ENCODE data around the gene NEK10.

Gene NEK10

DNA sequence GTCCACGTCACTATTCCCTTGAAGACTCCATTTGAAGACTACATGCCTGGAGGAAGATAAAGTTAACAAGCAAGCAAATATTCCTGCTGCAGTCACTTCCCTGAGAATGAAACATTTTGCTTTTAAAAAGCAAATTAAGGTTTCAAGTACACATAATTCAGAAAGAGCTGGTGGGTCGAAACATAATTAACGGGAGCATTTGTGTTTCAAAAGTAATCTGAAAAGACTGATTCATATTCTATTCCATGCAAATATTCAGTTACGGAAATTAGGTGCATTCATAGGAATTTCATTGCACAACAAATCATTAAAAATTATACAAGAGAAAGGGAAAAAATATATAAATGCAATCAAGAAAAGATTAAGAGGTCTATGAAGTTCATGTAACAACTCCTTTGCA, 260.9 kb downstream of the NEK10 start:
- no peak for DNase-seq (ENCODE audit: low read depth in 3 of 3)

DNA sequence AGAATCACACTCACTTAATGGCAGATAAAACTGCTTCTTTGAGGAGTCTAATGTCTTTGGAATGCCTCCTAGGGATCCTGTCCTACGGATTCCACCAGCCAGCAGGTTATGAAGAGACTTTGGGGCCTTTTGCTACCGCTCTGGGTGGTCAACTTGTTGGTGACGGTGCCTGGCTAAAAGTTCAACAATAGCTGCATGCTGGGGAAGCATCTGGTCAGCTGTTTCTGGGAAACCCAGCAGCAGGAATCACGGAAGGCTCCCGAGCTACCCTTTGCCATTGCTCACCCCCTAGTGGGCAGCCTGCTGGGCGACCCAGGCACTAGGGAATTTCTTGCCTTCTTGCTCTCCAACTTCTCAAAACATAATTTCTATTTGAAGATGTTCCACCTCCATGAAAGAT, 263.3 kb downstream of the NEK10 start:
- no peak for DNase-seq (ENCODE audit: low read depth in 3 of 3)

DNA sequence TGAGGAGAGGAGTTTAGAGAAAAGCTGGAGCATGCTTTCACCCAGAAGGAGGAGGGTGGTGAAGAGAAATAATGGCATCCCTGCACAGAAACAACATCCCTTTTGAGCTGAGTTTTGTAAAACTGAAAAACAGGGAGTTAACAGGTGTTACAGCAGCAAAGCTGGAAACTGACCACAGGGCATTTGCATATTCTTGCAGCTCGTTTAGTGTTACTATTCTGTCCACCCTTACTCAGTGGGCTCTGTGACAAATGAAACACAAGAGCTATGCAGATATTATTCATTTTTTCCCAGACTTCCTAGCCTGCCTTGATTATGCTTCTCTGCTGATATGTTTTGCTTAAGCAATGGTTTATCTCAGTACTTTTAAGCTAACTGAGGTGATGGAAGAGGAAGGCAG, 272.0 kb downstream of the NEK10 start:
- DNase-seq (ENCODE audit: low read depth in 3 of 3), result no peak

DNA sequence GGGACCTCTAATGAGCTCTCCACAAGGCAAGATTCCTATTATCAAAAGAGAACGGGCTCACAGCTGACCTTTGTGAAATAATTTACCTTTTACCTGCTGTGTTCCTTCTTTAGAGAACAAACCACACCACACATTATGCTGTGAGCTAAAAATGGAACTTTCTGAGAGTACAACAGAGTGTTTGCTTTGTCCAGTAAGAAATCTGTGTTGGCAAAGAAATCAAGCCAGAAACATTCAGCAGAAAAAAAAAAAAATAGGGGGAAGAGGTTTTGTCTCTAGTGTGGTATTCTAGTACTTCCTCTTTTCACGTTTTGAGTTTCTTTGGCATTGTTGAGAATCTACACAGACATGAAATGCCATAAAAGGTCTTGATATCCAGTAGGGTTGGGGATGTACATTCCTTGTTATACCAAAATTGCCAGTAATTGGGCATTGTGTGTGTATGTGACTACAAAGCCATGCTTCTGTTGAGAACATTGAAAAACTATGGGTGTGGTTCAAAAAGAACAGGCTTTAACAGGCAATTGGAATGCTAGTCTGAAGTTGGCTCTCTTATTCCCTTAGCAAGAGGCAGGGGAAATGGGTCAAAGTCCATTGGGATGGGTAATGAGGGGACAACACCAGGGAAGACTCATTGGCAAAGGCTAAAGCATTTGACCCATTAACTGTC, 273.5 kb downstream of the NEK10 start:
- DNase-seq (ENCODE audit: low read depth in 3 of 3), result no peak

DNA sequence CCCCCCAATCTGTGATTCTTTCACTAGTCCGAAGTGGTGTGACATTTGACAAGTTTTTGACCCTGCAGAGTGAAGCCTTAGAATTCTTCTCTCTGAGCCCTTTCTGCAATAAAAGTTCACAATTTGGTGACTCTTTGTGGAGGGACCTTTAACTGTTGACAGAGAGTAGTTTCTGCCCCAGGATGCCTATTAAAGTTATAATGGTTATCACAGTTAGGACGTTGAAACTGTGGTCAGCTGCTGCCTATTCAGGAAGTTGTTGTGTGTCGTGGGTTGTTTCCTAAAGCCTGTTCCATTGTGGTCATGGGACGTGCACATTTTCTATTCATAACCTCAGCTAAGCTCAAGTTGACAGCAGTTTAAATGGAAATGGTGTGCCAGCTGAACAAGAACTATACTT, 274.5 kb downstream of the NEK10 start:
- no peak for DNase-seq (ENCODE audit: low read depth in 3 of 3)

DNA sequence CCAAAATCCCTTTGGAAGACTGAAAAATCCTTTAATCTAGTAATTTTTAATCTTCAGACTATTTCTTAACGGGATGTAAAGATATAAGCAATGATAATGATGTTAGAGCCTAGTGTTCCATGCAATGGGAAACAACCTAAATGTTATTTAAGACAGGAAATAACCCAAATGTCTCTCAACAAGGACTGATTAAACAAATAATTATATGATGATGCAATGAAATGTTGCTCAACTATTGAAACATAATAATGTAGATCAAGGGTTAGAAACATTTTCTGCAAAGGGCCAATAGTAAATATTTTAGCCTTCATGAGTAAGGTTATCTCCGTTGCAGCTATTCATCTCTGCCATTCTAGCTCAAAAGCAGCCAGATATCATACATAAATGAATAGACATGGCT, 275.4 kb downstream of the NEK10 start:
- no peak for DNase-seq (ENCODE audit: low read depth in 3 of 3)

DNA sequence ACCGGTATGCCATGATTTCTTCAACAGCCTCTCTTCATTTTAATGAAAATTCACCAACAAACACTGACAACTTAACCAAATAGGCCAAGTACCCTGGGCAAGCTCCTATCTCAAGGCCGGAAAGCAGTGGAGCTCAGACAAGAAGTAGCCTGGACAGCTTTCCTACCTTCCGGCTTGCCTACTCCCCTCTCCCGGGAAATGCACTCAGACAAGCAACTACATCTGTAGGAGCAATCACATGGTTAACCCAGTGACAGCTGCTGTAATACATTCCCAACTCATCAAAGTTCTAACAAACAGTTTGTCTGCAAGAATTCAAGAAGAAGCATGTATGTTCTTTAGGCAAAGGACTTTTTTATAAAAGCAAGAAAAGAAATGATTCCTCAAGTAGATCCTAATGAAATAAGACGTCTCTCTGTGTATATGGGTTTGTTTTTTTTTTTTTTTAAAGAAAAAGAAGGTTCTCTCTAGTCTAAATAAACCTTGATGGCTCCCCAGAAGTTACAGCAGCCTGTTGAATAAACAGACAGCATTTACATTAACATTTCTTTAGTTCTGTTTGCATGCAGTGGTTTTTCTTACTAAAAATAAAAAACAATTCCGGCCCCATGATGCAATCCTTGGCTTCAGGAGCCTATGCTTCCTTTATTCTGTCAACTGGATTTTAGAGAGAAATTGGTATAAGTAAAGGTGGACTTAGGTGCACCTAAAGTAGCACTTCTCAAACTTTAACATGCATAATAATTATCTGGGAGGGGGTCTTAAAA, 278.7 kb downstream of the NEK10 start:
- DNase-seq (ENCODE audit: low read depth in 3 of 3), result no peak

DNA sequence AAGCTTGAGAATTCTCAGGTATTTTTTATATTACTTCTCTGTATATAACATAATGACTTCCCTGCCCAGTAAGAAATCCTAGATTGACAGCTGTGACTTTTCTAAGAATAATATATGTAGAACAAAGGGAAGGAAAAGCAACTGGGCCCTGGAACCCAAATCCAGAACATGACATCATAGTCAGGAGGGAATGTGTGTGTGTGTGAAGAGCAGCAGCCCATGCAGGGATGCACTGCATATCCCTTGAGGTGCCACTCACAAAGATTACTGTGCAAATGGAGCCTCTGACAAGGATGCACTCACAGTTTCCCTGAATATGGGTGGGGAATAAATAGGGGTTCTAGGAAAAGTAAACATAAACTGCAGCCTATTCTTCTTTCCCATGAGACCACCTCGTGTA, 279.5 kb downstream of the NEK10 start:
- no peak for DNase-seq (ENCODE audit: low read depth in 3 of 3)

DNA sequence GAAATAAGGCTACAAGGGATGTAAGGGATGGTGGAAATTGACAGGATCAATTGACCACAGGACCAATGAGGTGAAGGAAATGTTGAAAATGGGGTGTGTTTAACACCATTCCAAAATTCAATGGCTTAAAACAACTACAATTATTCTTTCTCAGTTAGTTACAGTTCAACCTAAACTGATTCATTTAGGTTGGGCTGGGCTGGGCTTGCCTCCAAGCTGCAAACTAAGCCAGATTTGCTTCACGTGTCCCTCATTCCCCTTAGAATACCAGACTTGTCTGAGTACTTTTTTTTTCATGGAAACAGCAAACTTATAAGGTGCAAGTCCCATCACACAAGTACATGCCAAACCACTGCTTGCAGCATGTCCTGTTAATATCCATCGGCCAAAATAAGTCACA, 280.1 kb downstream of the NEK10 start:
- no peak for DNase-seq (ENCODE audit: low read depth in 3 of 3)

DNA sequence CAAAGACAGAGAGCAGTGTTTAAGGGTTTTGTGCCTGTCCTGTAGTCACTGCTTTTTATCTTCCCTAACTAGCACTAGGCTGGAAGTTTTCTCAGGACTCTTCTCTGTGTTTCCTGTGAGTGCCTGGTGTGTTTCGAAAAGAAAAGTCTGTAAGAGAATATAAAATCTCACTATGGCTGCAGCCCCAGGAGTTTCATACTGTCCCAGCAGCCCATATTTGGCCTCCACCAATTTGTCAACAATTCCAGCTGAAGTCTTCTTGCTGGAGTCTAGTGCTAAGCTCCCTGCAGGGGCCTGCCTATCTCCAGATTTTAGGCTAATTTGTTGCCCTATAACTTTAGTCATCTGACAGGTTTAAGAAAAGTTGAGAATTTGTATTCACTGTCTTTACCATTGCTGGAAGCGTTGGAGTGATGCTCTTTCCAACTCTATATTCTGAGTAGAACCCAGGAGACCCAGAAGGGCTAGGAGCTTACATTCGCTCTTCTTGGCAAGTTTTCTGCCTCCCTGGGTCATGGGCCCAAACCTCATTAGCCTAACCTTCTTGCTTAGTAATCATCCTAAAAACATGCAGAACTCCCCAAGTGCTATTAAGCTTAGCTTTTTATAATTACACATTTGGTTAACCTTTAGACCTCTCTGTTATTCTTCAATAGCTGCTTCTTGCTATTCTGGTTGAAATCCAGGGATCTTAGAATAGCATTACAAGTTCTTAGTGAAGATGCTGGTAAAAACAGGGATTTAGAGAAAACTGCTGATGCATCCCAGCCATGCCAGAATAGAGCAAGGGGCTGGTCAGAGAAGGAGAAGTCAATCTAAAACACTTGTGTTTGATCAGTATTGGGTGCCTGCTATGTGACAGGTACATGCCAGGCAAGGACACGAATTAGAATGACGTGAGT, 283.1 kb downstream of the NEK10 start:
- DNase-seq (ENCODE audit: low read depth in 3 of 3), result no peak

DNA sequence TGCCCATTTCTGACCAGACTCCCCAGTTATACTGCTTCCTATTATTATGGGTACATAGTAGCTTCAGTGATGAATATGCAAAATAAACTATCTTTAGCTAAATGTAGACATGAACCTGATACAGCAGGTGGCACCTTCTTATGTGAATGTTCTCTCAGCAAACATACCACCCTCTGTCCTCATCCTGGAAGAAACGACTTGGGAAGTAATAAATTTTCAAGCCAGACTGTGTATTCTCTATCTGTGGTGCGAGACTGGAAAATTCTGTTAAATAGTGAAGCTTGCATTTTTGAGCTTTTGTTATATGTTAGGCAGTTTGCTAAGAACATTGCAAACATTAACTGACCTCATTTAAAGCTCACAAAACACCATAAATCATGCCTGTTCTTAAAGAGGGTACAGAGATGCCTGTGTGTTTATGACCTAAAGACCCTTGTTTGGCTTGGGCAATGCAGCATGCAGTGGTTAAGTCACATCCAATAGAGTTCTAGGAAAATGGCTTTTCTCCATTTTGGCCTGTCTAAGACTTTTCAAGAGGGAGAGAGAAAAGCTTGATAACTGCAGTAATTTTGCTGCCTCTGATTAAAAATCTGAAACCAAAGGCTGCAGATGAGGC, 287.1 kb downstream of the NEK10 start:
- DNase-seq (ENCODE audit: low read depth in 3 of 3), result no peak

DNA sequence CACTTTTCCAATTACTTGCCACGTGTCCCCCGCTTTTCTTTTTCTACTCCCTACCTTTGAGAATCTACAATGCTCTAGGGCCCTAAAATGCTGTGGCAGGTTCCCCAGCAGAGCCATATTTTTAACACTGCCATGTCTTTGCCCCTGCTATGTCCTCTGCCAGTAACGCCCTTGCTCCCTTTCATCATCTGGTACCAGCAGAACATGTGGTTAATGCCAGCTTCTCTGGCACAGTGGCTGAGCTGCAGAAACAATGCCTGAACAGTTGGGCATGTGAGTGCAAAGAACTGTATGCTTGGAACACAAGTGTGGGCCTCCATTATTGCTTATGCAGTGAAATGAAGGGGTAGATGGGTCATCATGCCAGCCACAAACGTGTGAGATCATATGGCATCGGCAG, 287.6 kb downstream of the NEK10 start:
- DNase-seq (ENCODE audit: low read depth in 3 of 3), result no peak

DNA sequence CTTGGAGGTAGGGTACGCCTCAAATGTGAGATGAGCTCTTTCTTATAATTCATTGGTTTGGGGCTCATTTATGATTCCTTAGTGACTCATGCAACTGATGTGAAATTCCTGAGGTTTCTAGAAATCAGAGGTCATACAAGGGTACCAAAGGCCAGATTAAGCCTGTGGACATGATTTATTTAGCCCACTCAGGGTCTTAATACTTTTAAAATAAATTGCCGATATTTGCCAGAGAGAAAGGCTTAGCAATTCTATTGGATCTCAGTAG, 289.0 kb downstream of the NEK10 start:
- DNase-seq (ENCODE audit: low read depth in 3 of 3), result no peak

DNA sequence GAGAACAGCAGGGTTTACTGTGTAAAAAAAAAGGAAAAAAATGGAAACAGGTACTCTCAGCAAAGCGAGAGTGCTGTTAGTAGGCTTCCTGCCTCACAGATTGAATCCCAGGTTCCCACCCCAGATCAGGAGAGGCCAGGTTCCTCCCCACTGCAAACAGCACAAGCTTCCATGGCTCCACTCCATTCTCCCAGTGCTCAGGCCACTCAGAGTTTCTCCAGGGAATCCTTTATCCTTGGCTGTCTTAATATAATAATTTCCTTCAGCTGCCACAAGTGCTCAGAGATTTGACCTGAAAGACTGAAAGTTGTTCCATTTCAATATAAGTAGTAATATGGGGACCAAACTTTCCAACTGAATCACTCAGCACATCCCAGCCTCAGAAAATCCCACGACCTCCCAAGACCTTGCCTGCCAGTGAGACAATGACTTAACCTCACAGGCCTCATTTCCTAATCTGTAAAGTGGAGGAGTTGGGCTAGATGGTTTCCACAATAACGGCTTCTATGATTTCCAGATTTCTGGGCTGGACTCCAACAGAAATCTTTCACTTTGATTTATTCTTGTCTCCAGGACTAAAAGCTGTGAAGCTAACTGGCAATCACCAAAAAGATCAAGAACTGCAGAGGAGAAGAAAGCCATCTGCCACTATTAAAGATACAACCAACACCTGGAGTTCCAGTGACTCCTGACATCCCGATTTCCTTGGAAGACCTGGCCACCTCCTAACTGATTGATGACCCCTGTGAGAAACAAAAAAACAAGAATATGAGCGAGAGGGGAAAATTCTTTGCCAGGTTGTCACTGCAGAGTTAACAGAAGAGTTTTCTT, 289.5 kb downstream of the NEK10 start:
- DNase-seq (ENCODE audit: low read depth in 3 of 3), result no peak

DNA sequence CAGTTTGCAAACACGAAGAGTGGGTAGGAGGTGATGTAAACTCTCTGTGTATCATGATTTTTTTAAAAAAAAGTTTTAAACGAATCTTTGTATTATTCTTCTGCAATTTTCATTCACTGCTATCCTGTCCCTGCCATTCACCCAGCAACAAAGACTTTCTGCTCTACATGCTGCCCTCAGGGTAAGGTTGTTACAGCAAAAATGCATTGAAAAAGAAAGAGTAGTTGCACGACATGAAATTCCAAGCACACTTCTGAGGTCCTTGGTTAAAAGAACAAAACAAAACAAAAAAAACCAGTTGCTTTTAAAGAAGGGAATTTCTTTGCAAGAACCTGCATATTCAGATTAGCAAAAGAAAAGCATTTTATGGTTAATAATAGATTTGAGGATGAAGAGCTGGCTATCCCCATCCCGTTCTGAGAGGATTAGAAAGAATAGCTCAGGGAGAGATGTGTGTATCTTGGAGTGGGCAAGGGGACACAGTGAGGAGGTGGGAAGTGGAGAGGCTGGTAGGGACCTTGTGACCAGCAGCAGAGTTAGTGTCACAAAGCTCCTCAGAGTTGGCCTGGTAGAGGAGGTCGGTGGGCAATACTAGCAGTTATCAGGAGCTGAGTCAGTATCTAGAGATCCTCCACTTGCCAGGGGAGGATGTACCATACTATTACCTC, 290.8 kb downstream of the NEK10 start:
- no peak for DNase-seq (ENCODE audit: low read depth in 3 of 3)

DNA sequence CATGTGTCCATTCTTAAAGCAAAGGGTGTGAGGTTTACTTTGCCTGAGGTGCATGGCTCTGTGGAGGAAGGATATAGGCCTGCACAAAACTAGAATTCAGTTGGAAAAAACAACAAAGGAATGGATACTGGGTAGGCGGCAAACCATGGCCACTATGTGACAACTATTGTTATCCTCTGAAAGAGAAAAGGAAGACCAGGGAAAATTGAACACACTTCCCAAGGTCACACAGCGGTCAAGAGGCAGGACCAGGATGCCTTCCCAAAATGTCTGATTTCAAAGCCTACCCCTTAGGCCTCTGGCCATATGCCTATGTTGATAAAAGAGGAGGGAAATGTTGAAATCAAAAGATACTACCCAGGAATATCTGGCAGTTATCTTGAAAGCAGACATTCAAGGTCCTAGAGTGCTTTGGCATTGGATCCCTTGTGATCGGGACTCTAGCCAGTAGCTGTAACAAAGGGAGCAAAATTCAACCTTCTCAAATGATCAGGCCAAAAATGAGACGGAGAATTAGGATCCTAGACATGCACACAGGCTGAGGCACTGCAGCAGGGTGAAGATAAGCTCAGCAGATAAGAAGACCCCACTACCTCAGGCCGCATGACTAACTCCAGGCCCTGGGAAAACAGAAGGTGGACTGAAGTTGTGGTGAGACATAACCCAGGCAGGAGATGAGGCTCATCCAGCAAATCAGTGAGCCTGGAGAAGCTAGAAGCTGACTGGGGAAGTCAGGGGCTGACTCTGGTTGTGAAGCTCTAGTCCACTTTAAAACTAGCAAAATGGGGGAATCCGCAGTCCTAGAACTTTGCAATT, 292.2 kb downstream of the NEK10 start:
- DNase-seq (ENCODE audit: low read depth in 3 of 3), result no peak

DNA sequence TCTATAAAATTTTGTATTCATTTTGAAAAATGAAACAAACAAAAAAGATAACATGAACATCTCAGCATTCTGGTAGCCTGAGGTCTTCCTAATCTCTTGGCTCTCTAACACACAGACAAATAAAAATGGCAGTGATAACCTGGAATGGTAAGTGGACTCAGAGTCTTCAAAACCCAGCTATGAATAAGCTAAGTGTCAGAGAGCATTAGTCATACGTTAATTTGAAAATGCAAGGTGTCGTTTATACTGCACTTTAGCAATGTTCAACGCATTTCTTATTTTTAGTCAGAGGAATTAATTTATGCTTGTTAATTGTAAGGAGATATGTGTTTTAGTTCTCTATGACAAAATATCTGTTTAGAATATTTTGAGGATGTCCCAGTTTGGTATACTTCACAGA, 294.3 kb downstream of the NEK10 start:
- DNase-seq (ENCODE audit: low read depth in 3 of 3), result no peak

DNA sequence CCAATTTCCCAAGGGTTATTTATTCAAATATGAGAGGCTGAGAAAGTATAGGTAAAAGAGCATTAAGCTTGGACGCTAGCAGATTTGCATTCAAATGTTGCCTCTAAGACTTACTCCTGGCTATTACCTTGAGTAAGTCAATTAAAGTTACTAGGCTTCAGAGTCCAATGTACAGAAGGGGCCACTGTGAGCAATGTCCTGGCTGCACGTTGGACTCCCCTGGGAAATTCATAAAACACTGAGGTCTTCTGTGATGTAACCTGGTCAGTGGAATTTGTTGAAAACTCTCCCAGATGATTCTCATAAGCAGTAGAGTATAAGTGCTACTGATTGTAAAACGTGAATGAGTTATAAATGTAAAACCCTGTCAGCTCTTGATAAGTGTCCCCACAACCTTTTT, 295.3 kb downstream of the NEK10 start:
- DNase-seq (ENCODE audit: low read depth in 3 of 3), result no peak

DNA sequence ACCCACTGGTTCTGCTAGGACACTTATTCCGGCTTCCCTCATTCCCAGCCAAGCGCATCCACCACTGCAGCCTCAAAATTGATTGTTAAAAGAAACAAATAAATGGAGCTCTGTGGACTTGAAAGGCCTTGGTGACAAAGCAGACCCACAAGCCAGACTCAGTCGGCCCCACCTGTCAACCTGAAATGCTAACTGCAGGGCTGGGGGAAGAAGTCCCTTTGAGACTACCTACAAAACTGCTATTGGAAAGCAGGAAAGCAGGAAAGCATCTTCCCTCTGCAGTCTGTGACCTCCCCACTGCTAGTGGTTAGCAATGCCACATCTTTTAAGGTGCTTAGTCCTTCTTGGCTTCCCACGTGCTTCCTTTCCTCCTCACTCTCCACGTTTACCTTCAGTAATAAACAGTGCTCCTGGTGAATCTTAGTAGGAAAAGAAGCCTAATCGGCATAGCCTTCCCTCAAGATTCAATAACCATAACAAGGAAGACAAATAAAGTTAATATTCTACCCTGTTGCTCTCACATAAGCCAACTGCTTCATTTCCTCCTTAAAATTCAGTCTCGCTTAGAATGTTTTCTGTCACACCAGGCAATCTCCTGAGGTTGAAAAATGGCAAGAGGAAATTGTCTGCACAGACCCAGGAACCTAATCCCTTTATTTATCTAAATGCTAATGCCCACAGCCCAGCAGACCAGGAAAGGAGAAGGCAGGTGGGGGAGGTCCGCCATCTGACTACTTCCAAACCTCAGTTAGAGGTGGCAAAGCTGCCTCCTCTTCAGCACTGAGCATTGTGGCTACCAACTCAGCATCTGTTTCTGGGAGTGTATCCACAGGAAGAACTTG, 296.2 kb downstream of the NEK10 start:
- no peak for DNase-seq (ENCODE audit: low read depth in 3 of 3)
